HEK293T (cell line): ENCODE results near the gene TAF1B.
A peak's percentile ranks its signal among the peaks of the same experiment; 100 is the strongest.

ENCODE experiments used
- CTCF ChIA-PET: fragments of 350-600 bp; formaldehyde crosslinking; extraction: SDS; loops from one replicate; lab custom pipeline; 2021; ENCODE audit warnings: antibody characterized with exemption, inconsistent platforms; lab: Yijun Ruan, JAX
- POLR2A ChIA-PET: fragments of 350-600 bp; formaldehyde crosslinking; extraction: SDS; loops from one replicate; lab custom pipeline; 2020; ENCODE audit warnings: antibody characterized with exemption, inconsistent platforms; lab: Yijun Ruan, JAX
- DNase-seq: peaks from one replicate; pipeline ENCODE4 v3.0.0; 2012; ENCODE audit warnings: mixed read lengths; ENCODE audit errors: extremely low spot score
- ARNT ChIP-seq: fragments of 450-650 bp; IDR thresholded peaks from 2 replicates; pipeline ENCODE4 v1.6.1; 2017; ENCODE audit warnings: mild to moderate bottlenecking
- BHLHE40 ChIP-seq: fragments of 450-650 bp; IDR thresholded peaks from 2 replicates; pipeline ENCODE4 v1.6.1; 2016; ENCODE audit warnings: mild to moderate bottlenecking, moderate library complexity, borderline replicate concordance
- CTBP1 ChIP-seq: fragments of 450-650 bp; IDR thresholded peaks from 2 replicates; pipeline ENCODE4 v1.6.1; 2016; ENCODE audit warnings: borderline replicate concordance
- ELF4 ChIP-seq: fragments of 450-650 bp; IDR thresholded peaks from 2 replicates; pipeline ENCODE4 v1.6.1; 2017; ENCODE audit warnings: antibody characterized with exemption
- FOXA1 ChIP-seq: fragments of 450-650 bp; IDR thresholded peaks from 2 replicates; pipeline ENCODE4 v1.6.1; 2016; ENCODE audit warnings: mild to moderate bottlenecking
- FOXK2 ChIP-seq: fragments of 450-650 bp; IDR thresholded peaks from 2 replicates; pipeline ENCODE4 v1.6.1; 2016; ENCODE audit warnings: mild to moderate bottlenecking
- FOXM1 ChIP-seq: fragments of 450-650 bp; IDR thresholded peaks from 2 replicates; pipeline ENCODE4 v1.6.1; 2017; ENCODE audit warnings: mild to moderate bottlenecking, borderline replicate concordance
- HDGF ChIP-seq: fragments of 450-650 bp; IDR thresholded peaks from 2 replicates; pipeline ENCODE4 v1.6.1; 2017; ENCODE audit warnings: antibody characterized with exemption, borderline replicate concordance
- L3MBTL2 ChIP-seq: fragments of 450-650 bp; conservative IDR thresholded peaks from 2 replicates; pipeline ENCODE4 v1.6.1; 2016; ENCODE audit warnings: mild to moderate bottlenecking
- LEF1 ChIP-seq: fragments of 450-650 bp; IDR thresholded peaks from 2 replicates; pipeline ENCODE4 v1.6.1; 2017; ENCODE audit warnings: mild to moderate bottlenecking, borderline replicate concordance
- NFRKB ChIP-seq: fragments of 450-650 bp; IDR thresholded peaks from 2 replicates; pipeline ENCODE4 v1.6.1; 2016; ENCODE audit warnings: mild to moderate bottlenecking, moderate library complexity
- PKNOX1 ChIP-seq: fragments of 450-650 bp; IDR thresholded peaks from 2 replicates; pipeline ENCODE4 v1.6.1; 2016
- SP1 ChIP-seq: fragments of 450-650 bp; IDR thresholded peaks from 2 replicates; pipeline ENCODE4 v1.6.1; 2017
- SUZ12 ChIP-seq: fragments of 450-650 bp; IDR thresholded peaks from 2 replicates; pipeline ENCODE4 v1.6.1; 2016; ENCODE audit warnings: mild to moderate bottlenecking
- TARDBP ChIP-seq: fragments of 450-650 bp; IDR thresholded peaks from 2 replicates; pipeline ENCODE4 v1.6.1; 2016
- ZNF384 ChIP-seq: fragments of 450-650 bp; IDR thresholded peaks from 2 replicates; pipeline ENCODE4 v1.6.1; 2016

Gene TAF1B

DNA sequence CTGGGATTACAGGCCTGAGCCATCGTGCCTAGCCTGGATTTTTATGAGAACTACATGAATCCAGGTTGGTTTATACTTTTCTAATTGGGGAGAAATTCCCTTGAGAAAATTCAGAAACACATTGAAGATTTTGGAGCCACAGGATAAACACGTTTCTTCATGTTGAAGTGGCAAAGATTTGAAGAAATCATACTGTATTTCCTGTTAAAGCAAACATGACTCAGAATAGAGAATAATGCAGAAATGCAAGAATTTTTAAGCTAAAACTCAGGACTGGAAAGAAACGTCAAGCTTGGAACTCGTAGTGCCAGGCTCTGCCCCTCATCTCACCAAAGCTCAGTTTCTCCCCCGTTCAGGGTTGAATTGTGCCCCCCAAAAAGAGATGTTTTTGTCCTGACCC, 32.1 kb upstream of the TAF1B start:
- POLR2A ChIA-PET: interaction anchor here (7.3 kb wide), 1 partner anchor 32 kb away, joined by 38 read pairs; the partner anchor contains the start of gene TAF1B
- no peak for TF ChIP-seq SP1
- TF ChIP-seq FOXK2: no peak
- TF ChIP-seq ELF4: no peak
- CTCF ChIA-PET: interaction anchor here (1.0 to 1.1 kb wide), 2 partner anchors 11 to 13 kb away, joined by 3 to 4 read pairs; no protein-coding TSS in a partner anchor
- DNase-seq: no peak

DNA sequence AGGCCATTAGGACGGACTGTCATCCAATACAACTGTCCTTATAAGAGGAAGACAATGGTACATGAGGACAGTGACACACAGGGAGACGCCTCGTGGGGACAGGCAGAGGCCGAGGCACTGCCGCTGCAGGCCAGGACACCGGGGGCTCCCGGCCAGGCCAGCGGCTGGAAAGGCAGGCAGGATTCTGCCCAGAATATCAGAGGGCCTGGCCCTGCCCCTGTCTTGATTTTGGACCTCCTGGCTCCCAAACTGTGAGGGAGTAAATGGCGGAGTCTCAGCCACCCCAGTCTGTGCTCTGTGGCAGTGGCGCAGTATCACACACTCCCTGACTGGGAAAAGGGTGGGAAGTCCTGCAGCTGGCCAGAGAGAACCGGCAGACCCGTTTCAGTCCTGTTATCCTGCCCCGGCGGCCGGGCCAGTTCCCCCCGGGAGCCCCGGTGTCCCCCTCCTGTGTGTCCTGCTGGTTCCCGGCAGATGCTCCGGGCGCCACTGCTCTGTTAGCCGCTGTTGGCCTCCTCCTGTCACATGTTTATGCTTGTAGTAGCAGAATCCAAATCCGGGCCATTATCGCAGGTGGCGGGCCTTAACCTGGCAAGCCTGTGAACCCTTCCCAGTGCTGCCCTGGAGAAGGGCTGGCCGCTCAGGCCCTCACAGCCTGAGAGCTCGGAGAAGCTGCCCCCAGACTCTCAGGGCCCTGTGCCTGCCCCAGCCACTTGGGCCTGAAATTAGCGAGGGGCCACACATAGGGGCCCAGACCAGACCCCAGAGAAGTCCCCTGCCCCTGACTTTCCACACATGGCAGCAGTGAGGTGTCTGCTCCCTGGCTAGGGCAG, 31.4 kb upstream of the TAF1B start:
- ChIA-PET POLR2A (interaction anchor here (7.3 kb wide), 1 partner anchor 31 kb away, joined by 38 read pairs; the partner anchor contains the start of gene TAF1B), CTCF (interaction anchor here (1.0 to 3.2 kb wide), 3 partner anchors 11 to 13 kb away, joined by 3 to 31 read pairs (median 4); no protein-coding TSS in a partner anchor)
- TF ChIP-seq CTBP1: no peak
- no peak for TF ChIP-seq NFRKB
- no peak for TF ChIP-seq FOXK2
- no peak for TF ChIP-seq HDGF
- no peak for TF ChIP-seq FOXA1
- no peak for TF ChIP-seq PKNOX1
- no peak for TF ChIP-seq FOXM1
- no peak for TF ChIP-seq ELF4
- DNase-seq: no peak

GRCh38 chr2:9812945-9813311, 30.3 kb upstream of the TAF1B start:
- no peak for DNase-seq
- CTCF ChIA-PET: interaction anchor here (0.6 to 3.2 kb wide), 3 partner anchors 12 to 634 kb away, joined by 3 to 31 read pairs (median 4); no protein-coding TSS in a partner anchor
- POLR2A ChIA-PET: interaction anchor here (7.3 kb wide), 1 partner anchor 30 kb away, joined by 38 read pairs; the partner anchor contains the start of gene TAF1B
- no peak for TF ChIP-seq FOXK2
- no peak for TF ChIP-seq NFRKB
- TF ChIP-seq BHLHE40: no peak
- TF ChIP-seq ZNF384: no peak
- no peak for TF ChIP-seq ELF4
- TF ChIP-seq CTBP1: no peak
- TF ChIP-seq FOXA1: no peak
- no peak for TF ChIP-seq SP1
- no peak for TF ChIP-seq LEF1
- TF ChIP-seq SUZ12: no peak

- TF ChIP-seq FOXA1 (no peak), NFRKB (no peak), ARNT (no peak), SUZ12 (no peak), BHLHE40 (no peak), CTBP1 (no peak)
- DNase-seq: peak; percentile 87
- POLR2A ChIA-PET: interaction anchor here (7.3 kb wide), 1 partner anchor 30 kb away, joined by 38 read pairs; the partner anchor contains the start of gene TAF1B
- CTCF ChIA-PET: interaction anchor here (0.5 to 3.2 kb wide), 10 partner anchors 13 to 633 kb away, joined by 3 to 31 read pairs (median 4); partner anchors contain the start of genes ADAM17 and TAF1B
Observed at GRCh38 chr2:9813312-9814128, 29.8 kb upstream of the TAF1B start.

DNA sequence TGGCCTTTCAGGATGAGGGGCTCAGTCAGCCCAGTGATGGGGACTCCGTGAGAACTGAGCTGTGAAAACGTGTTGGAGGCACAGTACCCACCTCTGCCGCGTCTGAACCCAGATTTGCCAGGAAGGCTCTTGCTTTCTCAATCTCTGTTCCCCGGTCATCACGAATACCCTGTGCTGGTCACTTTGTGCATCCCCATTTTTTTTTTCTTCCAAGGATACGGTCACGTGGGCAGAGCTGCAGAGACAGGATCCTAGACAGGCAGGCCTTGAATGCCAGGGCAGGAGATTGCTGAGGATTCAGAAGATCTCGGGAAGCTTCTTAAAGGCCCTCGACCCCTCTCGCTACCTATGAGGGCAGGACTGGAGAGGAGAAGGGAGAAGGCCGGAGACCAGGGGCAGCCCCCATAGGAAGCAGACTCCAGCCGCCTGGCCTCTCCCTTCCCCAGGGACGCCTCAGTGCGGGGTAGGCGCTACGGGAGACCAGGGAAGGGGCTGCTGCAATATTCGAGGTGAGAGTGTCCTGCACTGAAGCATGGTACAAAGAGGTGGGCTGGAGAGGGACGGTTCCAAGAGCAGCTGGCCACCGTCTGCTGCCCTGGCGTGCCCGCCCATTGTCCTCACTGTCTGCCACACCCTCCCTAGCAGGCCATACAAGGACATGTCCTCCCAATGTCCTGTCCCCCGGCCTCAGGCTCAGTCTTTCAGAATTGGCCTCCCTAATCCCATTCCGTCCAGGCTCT, 29.0 kb upstream of the TAF1B start:
- CTCF ChIA-PET: interaction anchor here (0.7 to 3.2 kb wide), 10 partner anchors 10 to 259 kb away, joined by 3 to 31 read pairs (median 4); partner anchors contain the start of genes ADAM17 and TAF1B
- DNase-seq: no peak
- TF ChIP-seq FOXA1: no peak
- TF ChIP-seq TARDBP: no peak
- TF ChIP-seq L3MBTL2: no peak
- TF ChIP-seq ELF4: no peak
- TF ChIP-seq SP1: no peak
- no peak for TF ChIP-seq SUZ12
- TF ChIP-seq BHLHE40: no peak
- TF ChIP-seq PKNOX1: no peak
- TF ChIP-seq CTBP1: no peak
- no peak for TF ChIP-seq LEF1
- TF ChIP-seq ARNT: no peak
- no peak for TF ChIP-seq FOXM1
- TF ChIP-seq ZNF384: no peak
- TF ChIP-seq NFRKB: no peak
- no peak for TF ChIP-seq HDGF
- TF ChIP-seq FOXK2: no peak
- POLR2A ChIA-PET: interaction anchor here (7.3 kb wide), 1 partner anchor 29 kb away, joined by 38 read pairs; the partner anchor contains the start of gene TAF1B
